Activated CD8-positive, alpha-beta T cell treated with anti-CD3 and anti-CD28 coated beads, Interleukin-2, amount 10 ng/mL, durations not matched to agents 7 days and 5 days (primary cell): ENCODE data around the gene MTO1. TPM values are rescaled to one million over a fixed set of nuclear protein-coding genes. Genes with fewer than 3 reads are reported as not detected.
"Not testable (repeated sequence)": the region's sequence is repeated elsewhere in the genome, so short reads cannot be mapped to it uniquely, and the experiment has no call there.

Source experiments
- ATAC-seq: fragments of 150-1000 bp; cut with Tn5 transposase; one replicate; pipeline ENCODE4 v1.10.0; 2021; ENCODE audit warnings: moderate library complexity
- CTCF ChIA-PET: fragments of 350-600 bp; sonication (Branson Sonifier 250); formaldehyde crosslinking; loops from one replicate; lab custom pipeline; 2021; ENCODE audit warnings: antibody characterized with exemption; lab: Charles Lee
- POLR2A ChIA-PET: fragments of 350-600 bp; sonication (Branson Sonifier 250); formaldehyde crosslinking; loops from one replicate; lab custom pipeline; 2021; ENCODE audit warnings: antibody characterized with exemption; lab: Charles Lee
- DNase-seq: peaks from one replicate; pipeline ENCODE4 v3.0.0-alpha.2; 2020
- H3K27ac Mint-ChIP-seq: one replicate; pipeline ENCODE4 v1.8.0; 2021; ENCODE audit warnings: mild to moderate bottlenecking, mixed read lengths
- H3K27me3 Mint-ChIP-seq: one replicate; pipeline ENCODE4 v1.8.0; 2021; ENCODE audit warnings: low read depth, mixed read lengths
- H3K36me3 Mint-ChIP-seq: one replicate; pipeline ENCODE4 v1.8.0; 2021; ENCODE audit warnings: low read depth, mixed read lengths
- H3K4me1 Mint-ChIP-seq: one replicate; pipeline ENCODE4 v1.8.0; 2021; ENCODE audit warnings: low read depth, mixed read lengths
- H3K4me3 Mint-ChIP-seq: one replicate; pipeline ENCODE4 v1.8.0; 2021; ENCODE audit warnings: mild to moderate bottlenecking, mixed read lengths
- H3K9me3 Mint-ChIP-seq: one replicate; pipeline ENCODE4 v1.8.0; 2022; ENCODE audit warnings: mixed read lengths; ENCODE audit not compliant: insufficient read depth
- total RNA-seq, 2 experiments: library from RNA; stranded (reverse); gene quantifications; one replicate each; pipeline ENCODE4 v1.2.3, GENCODE V29; 2021

Gene MTO1
- total RNA-seq, 2 experiments from 2014 or later, result 51.7 to 54.3 TPM

- no peak overlapping the region for H3K4me3 Mint-ChIP-seq
- ChIA-PET CTCF (no interaction called here), POLR2A (interaction anchor here (2.2 kb wide), 1 partner anchor 8 kb away, joined by 8 read pairs; no protein-coding TSS in a partner anchor)
These were observed 43.6 kb downstream of the MTO1 start for GRCh38 chr6:73505142-73505541.

GRCh38 chr6:73505705-73506104 is 44.2 kb downstream of the MTO1 start:
- peaks cover 25% of the 10 kb centered on the region for H3K36me3 Mint-ChIP-seq
- H3K4me3 Mint-ChIP-seq, H3K27me3 Mint-ChIP-seq, H3K27ac Mint-ChIP-seq, H3K4me1 Mint-ChIP-seq, DNase-seq, ATAC-seq, POLR2A ChIA-PET, H3K9me3 Mint-ChIP-seq, CTCF ChIA-PET: not testable (repeated sequence)

More at GRCh38 chr6:73505142-73505541, 43.6 kb downstream of the MTO1 start:
- DNase-seq (no peak), ATAC-seq (no peak)
- Mint-ChIP-seq H3K27me3 (no peaks in the 10 kb centered on the region), H3K4me1 (peaks cover 9% of the 10 kb centered on the region), H3K9me3 (no peaks in the 10 kb centered on the region), H3K27ac (no peak overlapping the region), H3K36me3 (peaks cover 28% of the 10 kb centered on the region)

GRCh38 chr6:73506246-73506645 is 44.7 kb downstream of the MTO1 start:
- H3K36me3 Mint-ChIP-seq, result peaks cover 25% of the 10 kb centered on the region
- H3K9me3 Mint-ChIP-seq, result no peaks in the 10 kb centered on the region
- ATAC-seq (no peak), DNase-seq (no peak)
- ChIA-PET CTCF (no interaction called here), POLR2A (no interaction called here)
- H3K27ac Mint-ChIP-seq, result no peak overlapping the region
- peaks cover 9% of the 10 kb centered on the region for H3K4me1 Mint-ChIP-seq
- no peak overlapping the region for H3K4me3 Mint-ChIP-seq
- H3K27me3 Mint-ChIP-seq, result no peaks in the 10 kb centered on the region

GRCh38 chr6:73508776-73509175 is 47.2 kb downstream of the MTO1 start:
- ChIA-PET POLR2A (interaction anchor here (0.9 to 1.1 kb wide), 3 partner anchors 8 to 11 kb away, joined by 3 to 4 read pairs (median 3); no protein-coding TSS in a partner anchor), CTCF (interaction anchor here (1.4 to 2.7 kb wide), 2 partner anchors 8 to 102 kb away, joined by 5 to 8 read pairs; no protein-coding TSS in a partner anchor)
- no peaks in the 10 kb centered on the region for H3K9me3 Mint-ChIP-seq
- DNase-seq (no peak), ATAC-seq (no peak)
- H3K36me3 Mint-ChIP-seq, result peaks cover 21% of the 10 kb centered on the region
- no peaks in the 10 kb centered on the region for H3K4me1 Mint-ChIP-seq
- no peak overlapping the region for H3K27ac Mint-ChIP-seq
- no peaks in the 10 kb centered on the region for H3K27me3 Mint-ChIP-seq
- no peak overlapping the region for H3K4me3 Mint-ChIP-seq

GRCh38 chr6:73509851-73510250 is 48.3 kb downstream of the MTO1 start:
- no peak for ATAC-seq
- no peak overlapping the region for H3K4me3 Mint-ChIP-seq
- POLR2A ChIA-PET, result interaction anchor here (1.5 kb wide), 1 partner anchor 10 kb away, joined by 4 read pairs; no protein-coding TSS in a partner anchor

GRCh38 chr6:73511796-73512195 is 50.3 kb downstream of the MTO1 start:
- Mint-ChIP-seq H3K36me3 (peaks cover 30% of the 10 kb centered on the region), H3K4me1 (peaks cover 22% of the 10 kb centered on the region), H3K9me3 (no peaks in the 10 kb centered on the region), H3K27me3 (no peaks in the 10 kb centered on the region), H3K27ac (peak overlapping the region; percentile 39), H3K4me3 (no peak overlapping the region)
- ATAC-seq (peak; percentile 3), DNase-seq (no peak)
- POLR2A ChIA-PET, result interaction anchor here (3.8 to 10.8 kb wide), 2 partner anchors 50 to 97 kb away, joined by 21 to 122 read pairs; partner anchors contain the start of gene MTO1
- CTCF ChIA-PET, result interaction anchor here (8.6 kb wide), 1 partner anchor 97 kb away, joined by 157 read pairs; no protein-coding TSS in a partner anchor

More at GRCh38 chr6:73509851-73510250, 48.3 kb downstream of the MTO1 start:
- H3K9me3 Mint-ChIP-seq, result no peaks in the 10 kb centered on the region
- H3K36me3 Mint-ChIP-seq, result peaks cover 15% of the 10 kb centered on the region
- CTCF ChIA-PET, result interaction anchor here (2.7 kb wide), 1 partner anchor 101 kb away, joined by 8 read pairs; no protein-coding TSS in a partner anchor
- no peak for DNase-seq
- peaks cover 2% of the 10 kb centered on the region for H3K4me1 Mint-ChIP-seq
- H3K27me3 Mint-ChIP-seq, result no peaks in the 10 kb centered on the region
- H3K27ac Mint-ChIP-seq, result no peak overlapping the region

GRCh38 chr6:73513496-73513854 is 51.9 kb downstream of the MTO1 start:
- peak; percentile 4 for ATAC-seq
- H3K4me1 Mint-ChIP-seq, result peaks cover 32% of the 10 kb centered on the region
- H3K27ac Mint-ChIP-seq, result peak overlapping the region; percentile 17
- no peaks in the 10 kb centered on the region for H3K9me3 Mint-ChIP-seq
- ChIA-PET POLR2A (interaction anchor here (1.1 to 13.1 kb wide), 12 partner anchors 9 to 141 kb away, joined by 3 to 166 read pairs (median 8); partner anchors contain the start of genes MTO1 and SLC17A5), CTCF (interaction anchor here (0.6 to 8.6 kb wide), 9 partner anchors 8 to 219 kb away, joined by 3 to 157 read pairs (median 4); partner anchors contain the start of genes CGAS, MTO1 and SLC17A5)
- H3K36me3 Mint-ChIP-seq, result peaks cover 46% of the 10 kb centered on the region
- H3K27me3 Mint-ChIP-seq, result no peaks in the 10 kb centered on the region
- no peak for DNase-seq
- no peak overlapping the region for H3K4me3 Mint-ChIP-seq

- Mint-ChIP-seq H3K4me3 (peak overlapping the region; percentile 23), H3K27me3 (no peaks in the 10 kb centered on the region), H3K36me3 (peaks cover 58% of the 10 kb centered on the region), H3K4me1 (peaks cover 37% of the 10 kb centered on the region), H3K9me3 (no peaks in the 10 kb centered on the region), H3K27ac (peak overlapping the region; percentile 76)
- CTCF ChIA-PET, result interaction anchor here (1.3 to 8.6 kb wide), 7 partner anchors 53 to 218 kb away, joined by 3 to 157 read pairs (median 9); partner anchors contain the start of gene MTO1
- POLR2A ChIA-PET, result interaction anchor here (1.1 to 13.1 kb wide), 12 partner anchors 8 to 94 kb away, joined by 3 to 166 read pairs (median 7); partner anchors contain the start of genes CGAS and MTO1
- DNase-seq (no peak), ATAC-seq (peak; percentile 0)
These were observed 53.2 kb downstream of the MTO1 start for GRCh38 chr6:73514746-73515110.

- no peaks in the 10 kb centered on the region for H3K27me3 Mint-ChIP-seq
- ATAC-seq, result peak; percentile 5
- CTCF ChIA-PET, result interaction anchor here (0.6 to 8.6 kb wide), 24 partner anchors 8 to 218 kb away, joined by 3 to 157 read pairs (median 6); partner anchors contain the start of genes MTO1 and SLC17A5
- H3K9me3 Mint-ChIP-seq, result no peaks in the 10 kb centered on the region
- POLR2A ChIA-PET, result interaction anchor here (0.6 to 13.1 kb wide), 12 partner anchors 8 to 138 kb away, joined by 3 to 166 read pairs (median 5); partner anchors contain the start of genes CGAS and SLC17A5
- DNase-seq, result no peak
- peaks cover 38% of the 10 kb centered on the region for H3K4me1 Mint-ChIP-seq
- peaks cover 63% of the 10 kb centered on the region for H3K36me3 Mint-ChIP-seq
- H3K4me3 Mint-ChIP-seq, result peak overlapping the region; percentile 70
- peak overlapping the region; percentile 76 for H3K27ac Mint-ChIP-seq
These were observed 53.7 kb downstream of the MTO1 start for GRCh38 chr6:73515204-73515655.

GRCh38 chr6:73516514-73517489 is 55.3 kb downstream of the MTO1 start:
- CTCF ChIA-PET, result interaction anchor here (0.9 to 8.6 kb wide), 6 partner anchors 38 to 159 kb away, joined by 3 to 157 read pairs (median 6); partner anchors contain the start of gene SLC17A5
- POLR2A ChIA-PET, result interaction anchor here (1.0 to 13.1 kb wide), 9 partner anchors 8 to 136 kb away, joined by 3 to 166 read pairs (median 12); partner anchors contain the start of genes CGAS, MTO1 and SLC17A5
- peak overlapping the region; percentile 70 for H3K4me3 Mint-ChIP-seq
- peaks cover 70% of the 10 kb centered on the region for H3K36me3 Mint-ChIP-seq
- no peaks in the 10 kb centered on the region for H3K27me3 Mint-ChIP-seq
- ATAC-seq (no peak), DNase-seq (no peak)
- peaks cover 38% of the 10 kb centered on the region for H3K4me1 Mint-ChIP-seq
- H3K27ac Mint-ChIP-seq, result peak overlapping the region; percentile 82
- no peaks in the 10 kb centered on the region for H3K9me3 Mint-ChIP-seq
